K562 (cell line): ENCODE measurements around the gene PRMT7. TPM values are rescaled to one million over a fixed set of nuclear protein-coding genes. Genes with fewer than 3 reads are reported as not detected.

ENCODE experiments used
- ATAC-seq: fragments of 200-7000 bp; cut with Tn5 transposase; 3 replicates; pipeline ENCODE4 v1.9.1; 2020; ENCODE audit warnings: moderate library complexity
- BruUV-seq: library from RNA; stranded (reverse); fragments of 400-500 nt; replicated peaks from 2 replicates; lab custom pipeline; 2021; lab: Mats Ljungman, UMichigan
- CTCF ChIA-PET: fragments of 300-600 bp; formaldehyde crosslinking; extraction: SDS; loops from one replicate; lab custom pipeline; 2021; ENCODE audit warnings: low intra/inter-chr PET ratio; lab: Yijun Ruan, JAX
- POLR2A ChIA-PET: fragments of 300-600, 350-650 bp; sonication (Branson Sonifier 250); formaldehyde crosslinking; extraction: SDS; loops from one replicate; lab custom pipeline; 2021; ENCODE audit warnings: antibody characterized with exemption, inconsistent platforms; lab: Yijun Ruan, JAX
- DNase-seq, 4 experiments: peaks; one replicate each; pipeline versions ENCODE4 v3.0.0 to v3.0.0-alpha.2; 2011 to 2018; ENCODE audit warnings: low spot score in 3 of 4, mixed read lengths in 3 of 4; ENCODE audit errors: extremely low read depth in 1 of 4
- FAIRE-seq: peaks from 2 replicates; lab custom pipeline; 2011; peaks lifted over from hg19 to GRCh38; lab: Jason Lieb, UNC
- H2AFZ ChIP-seq: 2 replicates; pipeline ENCODE4 v1.6.0; 2011; ENCODE audit warnings: low read depth, low read length, control low read depth, inconsistent platforms
- H3K27ac ChIP-seq: fragments of 200-600 bp; 3 replicates; pipeline ENCODE4 v1.8.0; 2011; ENCODE audit warnings: low read depth, mild to moderate bottlenecking, control low read depth, inconsistent platforms, low read length, moderate library complexity, mixed read lengths; ENCODE audit errors: extremely low read depth
- H3K27me3 ChIP-seq, 2 experiments: fragments of 300-600 bp in 1 of 2; 2 replicates in 1 of 2; 3 replicates in 1 of 2; pipeline versions ENCODE4 v1.6.0 to v1.8.0; 2011; ENCODE audit warnings: inconsistent platforms in 2 of 2, low read length in 2 of 2, mild to moderate bottlenecking in 1 of 2, mixed read lengths in 1 of 2, moderate library complexity in 1 of 2; ENCODE audit not compliant: control insufficient read depth in 2 of 2, insufficient read depth in 2 of 2
- H3K36me3 ChIP-seq: fragments of 300-600 bp; 3 replicates; pipeline ENCODE4 v1.8.0; 2011; ENCODE audit warnings: mild to moderate bottlenecking, low read length, inconsistent platforms; ENCODE audit not compliant: control insufficient read depth, insufficient read depth
- H3K4me1 ChIP-seq, 2 experiments: fragments of 200-600 bp in 1 of 2; replicated peaks in 1 of 2; 2 replicates in 1 of 2; 3 replicates in 1 of 2; pipeline versions ENCODE4 v1.5.1 to v1.8.0; 2011; ENCODE audit warnings: inconsistent platforms in 2 of 2, low read length in 2 of 2, mild to moderate bottlenecking in 1 of 2, mixed read lengths in 1 of 2, moderate library complexity in 1 of 2; ENCODE audit not compliant: control insufficient read depth in 2 of 2, insufficient read depth in 2 of 2
- H3K4me2 ChIP-seq: 2 replicates; pipeline ENCODE4 v1.6.1; 2011; ENCODE audit warnings: low read length, control low read depth, inconsistent platforms, mixed read lengths; ENCODE audit not compliant: insufficient read depth
- H3K4me3 ChIP-seq: fragments of 200-600 bp; sonication (generic), shearing (Covaris generic); 2 replicates; pipeline ENCODE4 v1.5.1; 2016; ENCODE audit warnings: control low read depth, inconsistent platforms
- H3K79me2 ChIP-seq: fragments of 200-600 bp; 3 replicates; pipeline ENCODE4 v1.8.0; 2011; ENCODE audit warnings: low read length, inconsistent platforms; ENCODE audit not compliant: control insufficient read depth, insufficient read depth
- H3K9ac ChIP-seq, 2 experiments: 2 replicates each; pipeline versions ENCODE4 v1.6.0 to v1.6.1; 2011; ENCODE audit warnings: low read depth in 2 of 2, low read length in 2 of 2, control low read depth in 1 of 2, inconsistent platforms in 1 of 2, mild to moderate bottlenecking in 1 of 2, mixed read lengths in 1 of 2; ENCODE audit not compliant: insufficient read depth in 1 of 2
- H3K9me1 ChIP-seq: one replicate; pipeline ENCODE4 v1.6.0; 2011; ENCODE audit warnings: inconsistent platforms, mild to moderate bottlenecking, low read length, moderate library complexity; ENCODE audit not compliant: control insufficient read depth, insufficient read depth
- H3K9me3 ChIP-seq: replicated peaks from 2 replicates; pipeline ENCODE4 v1.5.1; 2011; ENCODE audit warnings: low read depth, low read length, inconsistent platforms; ENCODE audit not compliant: control insufficient read depth, insufficient read depth
- H4K20me1 ChIP-seq: replicated peaks from 2 replicates; pipeline ENCODE4 v1.6.1; 2011; ENCODE audit warnings: low read length, inconsistent platforms, mixed read lengths; ENCODE audit not compliant: control insufficient read depth, insufficient read depth
- ATF7 ChIP-seq: fragments of 450-650 bp; IDR thresholded peaks from 2 replicates; pipeline ENCODE4 v1.7.1; 2014; ENCODE audit warnings: mild to moderate bottlenecking, moderate library complexity
- CCAR2 ChIP-seq: fragments of 200-400 bp; formaldehyde crosslinking; IDR thresholded peaks from 2 replicates; pipeline ENCODE4 v1.6.1; 2017; ENCODE audit warnings: mild to moderate bottlenecking, low read depth, low read length
- NR2C2 ChIP-seq, 2 experiments: fragments of 200-800 bp in 1 of 2; sonication (Bioruptor generic) in 1 of 2; sonication (generic) in 1 of 2; formaldehyde crosslinking in 1 of 2; IDR thresholded peaks; 2 replicates each; pipeline versions ENCODE4 v1.6.1 to v1.8.0; 2016 to 2022; ENCODE audit warnings: mild to moderate bottlenecking in 1 of 2, missing compliant biosample characterization in 1 of 2, missing genetic modification characterization in 1 of 2, missing genetic modification reagents in 1 of 2
- NR3C1 ChIP-seq: sonication (generic); formaldehyde crosslinking; IDR thresholded peaks from 2 replicates; pipeline ENCODE4 v1.8.1; 2022; ENCODE audit warnings: missing genetic modification reagents
- PRPF4 ChIP-seq: fragments of 200-400 bp; formaldehyde crosslinking; IDR thresholded peaks from one replicate; pipeline ENCODE4 v1.6.1; 2017; ENCODE audit warnings: low read length, low read depth, mild to moderate bottlenecking; ENCODE audit not compliant: insufficient read depth, poor library complexity, severe bottlenecking
- SRSF7 ChIP-seq: fragments of 200-400 bp; formaldehyde crosslinking; optimal IDR thresholded peaks from 2 replicates; pipeline ENCODE3; 2017; ENCODE audit warnings: mild to moderate bottlenecking, low read depth, low read length
- ZNF121 ChIP-seq: sonication (generic); formaldehyde crosslinking; conservative IDR thresholded peaks from 2 replicates; pipeline ENCODE4 v1.8.0; 2022; ENCODE audit warnings: missing genetic modification reagents
- ZZZ3 ChIP-seq: fragments of 450-650 bp; IDR thresholded peaks from 2 replicates; pipeline ENCODE4 v1.6.1; 2016; ENCODE audit warnings: antibody characterized with exemption, mild to moderate bottlenecking, moderate library complexity
- WGBS: fragments of 100-300 bp; shearing (Covaris generic); methylation state at CpG from one replicate; pipeline ENCODE4 v1.1.6; 2016; ENCODE audit warnings: low coverage, mixed read lengths; ENCODE audit not compliant: insufficient coverage; ENCODE audit errors: missing lambda C conversion rate; 5-methylcytosine and 5-hydroxymethylcytosine counted together
- in situ Hi-C: fragments of 300-500 bp; cut with MboI; formaldehyde crosslinking; loops from 4 replicates; pipeline ENCODE4 v1.15.0; 2018; ENCODE audit warnings: inconsistent platforms, mixed read lengths
- intact Hi-C: fragments of 100-400 bp; cut with micrococcal nuclease; formaldehyde crosslinking; loops from 2 replicates; pipeline ENCODE4 v1.14.2; 2022
- polyA plus RNA-seq, 8 experiments: library from polyadenylated mRNA; depleted of rRNA in 4 of 8; stranded (reverse) in 5 of 8; unstranded in 3 of 8; fragments of >200 nt; fragmentation: Nextera tagmentation in 2 of 8; fragmentation: Illumina TruSeq in 1 of 8; extraction: Ambion mirVana in 2 of 8; extraction: Trizol in 1 of 8; gene quantifications; 2 replicates each; pipeline versions ENCODE4 v1.2.1 to v1.2.3, GENCODE V29; 2011 to 2014; ENCODE audit warnings: inconsistent platforms in 1 of 8, missing spikeins in 1 of 8
- total RNA-seq, 7 experiments: library from RNA; depleted of rRNA in 6 of 7; stranded (reverse); fragments of >200 nt in 6 of 7; fragmentation: Illumina TruSeq in 2 of 7; extraction: Trizol in 2 of 7; gene quantifications; 2 replicates each; pipeline versions ENCODE4 v1.2.1 to v1.2.3, GENCODE V29; 2011 to 2021; ENCODE audit warnings: low replicate concordance in 1 of 7
- TF ChIP-seq, protein P1 (sequence below): fragments of 250-450 bp; sonication (Bioruptor Pico); IDR thresholded peaks from 2 replicates; pipeline ENCODE4 v1.8.0; 2021; ENCODE audit warnings: borderline replicate concordance, mild to moderate bottlenecking, moderate library complexity; ENCODE audit not compliant: poor library complexity, severe bottlenecking

PRMT7 gene
- total and polyA plus RNA-seq, 9 of the 15 experiments (the other 6 are each of a cell fraction or from before 2014, with no cell fraction given), result 6.4 to 88.8 (median 73.1) TPM

- peaks cover 0 to 29% of the 10 kb centered on the region in 2 experiments; a peak in 2 of 5 replicates for H3K4me1 ChIP-seq
- no peaks in the 10 kb centered on the region for H3K79me2 ChIP-seq
- no peak overlapping the region for H3K4me3 ChIP-seq
- ATAC-seq (no peak), FAIRE-seq (no peak), DNase-seq (no peak)
- in situ Hi-C loops, result no loop called here
- intact Hi-C loops, result no loop called here
- no peaks in the 10 kb centered on the region for H3K36me3 ChIP-seq
- H3K27ac ChIP-seq, result no peak overlapping the region
- H3K9ac ChIP-seq, result no peak overlapping the region
- ChIA-PET CTCF (no interaction called here), POLR2A (interaction anchor here (0.6 to 1.1 kb wide), 4 partner anchors 16 to 247 kb away, joined by 3 to 4 read pairs (median 3); no protein-coding TSS in a partner anchor)
- WGBS, result 0% methylated on average over 8 of the region's 8 CpGs
- TF ChIP-seq NR2C2 (CRISPR knock-in tag; IDR thresholded peaks at IDR 0.05) (no peak), NR2C2 (tag; IDR thresholded peaks at IDR 0.05) (no peak), ZZZ3 (no peak), CCAR2 (no peak), PRPF4 (no peak), NR3C1 (CRISPR knock-in tag) (no peak), SRSF7 (no peak), ZNF121 (CRISPR knock-in tag) (no peak), ATF7 (no peak)
- TF ChIP-seq, protein P1, sequence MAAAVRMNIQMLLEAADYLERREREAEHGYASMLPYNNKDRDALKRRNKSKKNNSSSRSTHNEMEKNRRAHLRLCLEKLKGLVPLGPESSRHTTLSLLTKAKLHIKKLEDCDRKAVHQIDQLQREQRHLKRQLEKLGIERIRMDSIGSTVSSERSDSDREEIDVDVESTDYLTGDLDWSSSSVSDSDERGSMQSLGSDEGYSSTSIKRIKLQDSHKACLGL (CRISPR knock-in tag), result no peak
- BruUV-seq, result no TSS peak
- peaks cover 8% of the 10 kb centered on the region; the same call in 1 of the 2 replicates for H4K20me1 ChIP-seq
- no peaks in the 10 kb centered on the region for H3K9me1 ChIP-seq
- no peak overlapping the region for H3K4me2 ChIP-seq
- H3K9me3 ChIP-seq, result no peaks in the 10 kb centered on the region
- peaks cover 48 to 65% of the 10 kb centered on the region in 2 experiments; a peak in 4 of 5 replicates for H3K27me3 ChIP-seq
- no peak overlapping the region for H2AFZ ChIP-seq
These were observed 62.0 kb downstream of the PRMT7 start for GRCh38 chr16:68372806-68373205.
